Measurements from ENCODE around the gene SMIM41.

DNA sequence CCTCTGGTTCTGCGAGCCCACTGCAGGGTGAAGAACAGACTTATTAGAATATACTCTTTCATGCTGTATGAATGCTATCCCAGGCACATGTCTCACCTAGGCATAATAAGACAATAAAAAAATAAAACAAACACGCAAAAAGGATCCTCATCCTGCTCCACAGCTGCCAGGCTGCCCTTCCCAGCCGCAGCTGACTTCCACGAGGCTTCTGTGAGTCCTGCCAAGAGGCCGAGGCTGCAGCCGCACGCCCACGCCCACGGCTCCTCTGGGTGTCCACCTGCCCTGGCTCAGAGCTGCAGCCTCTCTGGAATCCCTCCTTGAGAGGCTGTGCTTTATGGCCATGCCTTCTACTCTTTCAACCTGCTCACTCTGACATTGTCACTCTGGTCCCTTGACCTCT is 6.9 kb downstream of the SMIM41 start:
- TF ChIP-seq CTCF (conservative IDR thresholded peaks at IDR 0.05 in 1 of 2, IDR thresholded peaks at IDR 0.05 in 1 of 2; ENCODE audit: low read depth in 1 of 2, low read length in 2 of 2) (no peak), EZH2 (IDR thresholded peaks at IDR 0.05; ENCODE audit: low read length, missing control alignments) (no peak)
